GM13976 (cell line): ENCODE results near the gene RFWD3.

Experiments used
- DNase-seq: peaks from one replicate; pipeline ENCODE4 v3.0.0; 2012; ENCODE audit warnings: low spot score
- in situ Hi-C: fragments of 300-500 bp; cut with MboI; formaldehyde crosslinking; loops from one replicate; pipeline ENCODE4 v1.12.0; 2022; ENCODE audit warnings: low sequenced_read_pairs, mixed read lengths, inconsistent platforms; ENCODE audit not compliant: unreplicated experiment
- TF ChIP-seq, protein P1 (sequence below): IDR thresholded peaks from 2 replicates; pipeline ENCODE4 v1.5.1; 2012; ENCODE audit warnings: borderline replicate concordance, mild to moderate bottlenecking; ENCODE audit not compliant: insufficient read depth; ENCODE audit errors: extremely low read depth, missing control alignments, control extremely low read depth

RFWD3 gene

GRCh38 chr16:74709441-74709877 is 42.8 kb upstream of the RFWD3 start:
- TF ChIP-seq, protein P1, sequence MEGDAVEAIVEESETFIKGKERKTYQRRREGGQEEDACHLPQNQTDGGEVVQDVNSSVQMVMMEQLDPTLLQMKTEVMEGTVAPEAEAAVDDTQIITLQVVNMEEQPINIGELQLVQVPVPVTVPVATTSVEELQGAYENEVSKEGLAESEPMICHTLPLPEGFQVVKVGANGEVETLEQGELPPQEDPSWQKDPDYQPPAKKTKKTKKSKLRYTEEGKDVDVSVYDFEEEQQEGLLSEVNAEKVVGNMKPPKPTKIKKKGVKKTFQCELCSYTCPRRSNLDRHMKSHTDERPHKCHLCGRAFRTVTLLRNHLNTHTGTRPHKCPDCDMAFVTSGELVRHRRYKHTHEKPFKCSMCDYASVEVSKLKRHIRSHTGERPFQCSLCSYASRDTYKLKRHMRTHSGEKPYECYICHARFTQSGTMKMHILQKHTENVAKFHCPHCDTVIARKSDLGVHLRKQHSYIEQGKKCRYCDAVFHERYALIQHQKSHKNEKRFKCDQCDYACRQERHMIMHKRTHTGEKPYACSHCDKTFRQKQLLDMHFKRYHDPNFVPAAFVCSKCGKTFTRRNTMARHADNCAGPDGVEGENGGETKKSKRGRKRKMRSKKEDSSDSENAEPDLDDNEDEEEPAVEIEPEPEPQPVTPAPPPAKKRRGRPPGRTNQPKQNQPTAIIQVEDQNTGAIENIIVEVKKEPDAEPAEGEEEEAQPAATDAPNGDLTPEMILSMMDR: peak; percentile 92
- in situ Hi-C loops: loop anchor here (25.0 kb wide), 2 partner anchors 153 to 403 kb away; partner anchors contain the start of gene LDHD
- peak; percentile 86 for DNase-seq

DNA sequence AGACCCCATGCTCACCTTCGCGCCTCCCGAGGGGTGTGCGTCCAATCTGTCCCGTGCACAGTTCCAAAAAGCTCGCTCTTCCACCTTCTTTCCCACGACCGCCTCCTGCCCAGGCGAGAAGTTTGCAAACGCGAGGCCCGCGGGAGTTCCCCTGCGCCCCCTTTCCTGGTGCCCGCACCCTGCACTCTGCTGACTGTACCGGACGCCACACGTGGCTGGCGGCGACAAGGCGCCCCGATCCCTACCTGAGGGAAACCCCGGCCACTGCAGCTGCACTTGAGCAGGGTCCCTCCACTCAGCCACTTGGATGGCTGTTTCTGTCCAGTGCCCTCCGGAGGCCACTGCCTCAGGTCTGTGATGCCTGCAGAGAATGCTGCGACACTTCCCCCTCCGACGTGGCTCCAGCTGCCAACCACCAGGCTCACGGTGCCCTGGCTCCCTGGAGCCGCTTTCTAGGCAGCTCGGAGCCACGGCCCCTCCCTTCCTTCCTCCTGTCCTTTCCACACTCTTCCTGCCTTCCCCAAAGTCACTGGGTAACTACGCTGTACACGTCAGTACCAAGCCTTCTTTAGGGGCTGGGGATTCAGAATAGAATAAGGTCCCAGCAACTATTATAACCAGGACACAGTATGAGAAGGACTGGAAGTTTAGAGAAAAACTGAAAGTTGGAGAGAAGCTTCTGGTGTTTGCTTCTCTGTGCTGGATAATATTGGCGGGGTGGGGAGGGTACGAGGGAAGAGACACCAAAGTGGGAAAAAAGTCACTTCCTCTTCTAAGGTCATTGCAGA is 34.0 kb upstream of the RFWD3 start, which contains the start of gene MLKL:
TSS of gene MLKL (minus strand) at position 425 of the 788 bp plus-strand sequence. CDS start 5,105 bp downstream, outside the sequence.
- DNase-seq: peak; percentile 69
- TF ChIP-seq, protein P1: no peak
- in situ Hi-C loops: loop anchor here (25.0 kb wide), 2 partner anchors 162 to 412 kb away; partner anchors contain the start of gene LDHD

GRCh38 chr16:74700116-74700437 is 33.4 kb upstream of the RFWD3 start:
- peak; percentile 55 for DNase-seq
- TF ChIP-seq, protein P1: no peak
- in situ Hi-C loops: loop anchor here (25.0 kb wide), 2 partner anchors 162 to 412 kb away; partner anchors contain the start of gene LDHD

DNA sequence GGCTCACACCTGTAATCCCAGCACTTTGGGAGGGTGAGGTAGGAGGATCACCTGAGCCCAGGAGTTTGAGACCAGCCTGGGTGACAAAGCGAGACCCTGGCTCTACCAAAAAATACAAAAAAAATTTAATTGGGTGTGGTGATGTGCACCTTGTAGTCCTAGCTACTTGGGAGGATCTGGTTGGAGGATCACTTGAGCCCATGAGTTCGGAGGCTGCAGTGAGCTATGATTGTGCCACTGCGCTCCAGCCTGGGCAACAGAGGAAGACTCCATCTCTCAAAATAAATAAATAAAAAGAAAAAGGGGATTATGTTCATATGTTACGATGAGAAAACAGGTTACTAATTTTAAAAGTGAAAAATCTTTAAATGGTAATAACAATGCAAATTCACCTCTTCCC is 33.0 kb upstream of the RFWD3 start:
- in situ Hi-C loops: loop anchor here (25.0 kb wide), 2 partner anchors 163 to 413 kb away; partner anchors contain the start of gene LDHD
- TF ChIP-seq, protein P1: no peak
- DNase-seq: no peak

DNA sequence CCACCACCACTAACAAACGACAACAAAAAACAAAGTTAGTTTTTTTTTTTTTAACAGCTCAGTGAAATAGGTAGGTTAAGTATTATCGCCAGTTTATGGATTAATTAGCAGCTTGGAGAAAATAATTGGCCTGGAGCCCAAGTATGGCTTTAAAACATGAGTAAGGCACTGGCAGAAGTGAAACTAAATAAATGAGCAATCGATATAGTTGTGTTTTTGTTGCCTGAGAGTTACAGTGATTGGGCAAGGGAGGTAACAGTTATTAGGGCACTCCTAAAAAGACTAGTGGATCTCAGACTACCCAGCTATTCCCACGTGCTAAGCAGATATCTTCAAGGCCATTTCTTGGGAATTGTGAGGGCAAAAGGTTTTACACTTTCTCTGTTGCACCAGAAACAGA is 31.5 kb upstream of the RFWD3 start:
- peak; percentile 57 for DNase-seq
- TF ChIP-seq, protein P1: no peak
- in situ Hi-C loops: no loop called here

DNA sequence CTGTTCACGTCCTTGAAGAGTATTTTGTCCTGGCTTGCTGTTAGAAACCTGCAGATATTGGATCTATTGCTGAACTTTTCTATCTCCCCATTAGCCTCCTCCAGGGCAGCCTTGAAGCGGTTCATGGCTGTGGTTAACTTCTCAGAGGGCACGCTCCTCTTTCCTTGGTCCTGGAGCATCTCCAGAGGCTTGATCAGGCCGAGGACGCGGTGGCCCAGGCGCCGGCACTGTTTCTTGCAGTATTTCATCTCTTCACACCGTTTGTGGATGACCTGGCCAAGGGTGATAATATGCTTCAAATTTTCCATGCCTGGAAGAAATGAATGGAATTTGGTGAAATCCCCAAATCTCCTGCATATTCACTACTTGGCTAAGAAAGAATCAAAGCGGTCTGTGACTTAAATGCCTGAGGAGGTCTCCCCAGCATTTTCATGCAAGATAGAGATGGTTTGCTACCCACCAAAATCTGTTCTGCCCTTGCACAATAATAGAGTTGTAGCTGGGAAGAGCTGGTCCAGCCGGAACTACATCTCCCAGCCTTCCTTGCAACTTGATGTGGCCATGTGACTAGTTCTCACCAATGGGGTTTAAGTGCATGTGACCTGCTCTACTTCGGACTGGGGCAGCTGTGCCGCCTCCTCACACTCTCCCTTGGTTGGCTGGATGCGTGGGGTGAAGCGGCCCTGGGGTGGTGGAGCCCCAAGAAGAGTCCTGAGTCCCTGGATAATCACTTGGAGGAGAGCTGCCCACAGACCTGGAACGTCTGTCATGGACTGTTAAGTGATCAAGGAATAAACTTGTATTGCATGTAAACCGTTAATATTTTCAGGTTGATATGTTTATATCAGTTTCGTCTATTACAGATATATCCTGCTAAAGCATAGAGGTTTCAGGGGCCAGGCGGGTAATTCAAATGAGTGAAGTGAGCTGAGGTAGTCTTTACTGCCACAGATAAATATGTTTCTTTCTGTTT is 29.1 kb upstream of the RFWD3 start:
- TF ChIP-seq, protein P1: no peak

More for the DNA sequence above, 29.1 kb upstream of the RFWD3 start:
- in situ Hi-C loops: no loop called here
- peak; percentile 91 for DNase-seq
